HG03103 (cell line): ENCODE results near the gene ENTPD7.
"Not testable (repeated sequence)": the region's sequence is repeated elsewhere in the genome, so short reads cannot be mapped to it uniquely, and the experiment has no call there.

Experiments
- ATAC-seq: cut with Tn5 transposase; IDR thresholded peaks from one replicate; pipeline ENCODE4 v1.9.1; 2021; ENCODE audit warnings: low read depth; ENCODE audit not compliant: unreplicated experiment

Gene ENTPD7, protein sequence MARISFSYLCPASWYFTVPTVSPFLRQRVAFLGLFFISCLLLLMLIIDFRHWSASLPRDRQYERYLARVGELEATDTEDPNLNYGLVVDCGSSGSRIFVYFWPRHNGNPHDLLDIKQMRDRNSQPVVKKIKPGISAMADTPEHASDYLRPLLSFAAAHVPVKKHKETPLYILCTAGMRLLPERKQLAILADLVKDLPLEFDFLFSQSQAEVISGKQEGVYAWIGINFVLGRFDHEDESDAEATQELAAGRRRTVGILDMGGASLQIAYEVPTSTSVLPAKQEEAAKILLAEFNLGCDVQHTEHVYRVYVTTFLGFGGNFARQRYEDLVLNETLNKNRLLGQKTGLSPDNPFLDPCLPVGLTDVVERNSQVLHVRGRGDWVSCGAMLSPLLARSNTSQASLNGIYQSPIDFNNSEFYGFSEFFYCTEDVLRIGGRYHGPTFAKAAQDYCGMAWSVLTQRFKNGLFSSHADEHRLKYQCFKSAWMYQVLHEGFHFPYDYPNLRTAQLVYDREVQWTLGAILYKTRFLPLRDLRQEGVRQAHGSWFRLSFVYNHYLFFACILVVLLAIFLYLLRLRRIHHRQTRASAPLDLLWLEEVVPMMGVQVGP

DNA sequence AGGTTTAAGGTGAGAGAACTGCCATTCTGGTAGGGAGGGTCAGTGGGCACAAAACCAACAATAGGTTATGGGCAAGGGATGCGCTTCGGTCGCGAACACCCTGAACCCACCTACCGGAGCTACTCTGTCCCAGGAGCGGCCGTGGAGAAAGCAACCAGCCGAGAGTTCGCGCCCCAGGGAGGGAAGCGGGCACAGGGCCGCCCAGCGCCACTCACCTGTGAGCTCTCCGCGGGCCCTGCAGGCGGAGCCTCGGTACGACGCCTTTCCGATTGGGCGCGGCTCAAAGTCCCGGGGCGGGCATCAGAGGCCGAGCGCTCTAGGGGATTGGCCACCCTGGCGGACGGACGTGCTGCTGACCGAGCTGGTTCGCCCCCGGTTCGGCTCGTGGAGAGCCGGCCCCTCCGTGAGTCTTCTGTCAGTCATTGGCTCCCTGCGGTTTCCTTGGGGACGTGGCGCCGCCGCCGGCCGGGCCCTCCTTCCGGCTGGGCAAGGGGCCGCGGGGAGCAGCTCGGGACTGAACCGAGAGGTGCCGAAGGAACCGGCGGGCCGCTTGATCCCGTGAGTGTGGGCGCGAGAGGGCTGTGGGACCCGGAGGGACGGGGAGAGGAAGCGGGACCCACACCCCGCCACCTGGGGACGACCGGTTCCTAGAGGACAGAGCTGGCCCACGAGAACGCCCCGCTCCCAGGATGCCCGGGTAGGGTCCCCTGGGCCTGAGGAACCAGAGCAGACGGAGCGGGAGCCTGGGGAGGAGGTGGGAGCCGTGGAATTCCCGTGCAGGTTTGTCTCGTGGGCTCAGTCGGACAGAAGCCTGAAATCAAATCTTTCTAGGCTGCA is at the start of gene ENTPD7:
Gene ENTPD7 (plus strand): TSS at position 479 of the 837 bp plus-strand sequence. CDS start 448 bp downstream, outside the sequence.
- peak; percentile 99 for ATAC-seq

DNA sequence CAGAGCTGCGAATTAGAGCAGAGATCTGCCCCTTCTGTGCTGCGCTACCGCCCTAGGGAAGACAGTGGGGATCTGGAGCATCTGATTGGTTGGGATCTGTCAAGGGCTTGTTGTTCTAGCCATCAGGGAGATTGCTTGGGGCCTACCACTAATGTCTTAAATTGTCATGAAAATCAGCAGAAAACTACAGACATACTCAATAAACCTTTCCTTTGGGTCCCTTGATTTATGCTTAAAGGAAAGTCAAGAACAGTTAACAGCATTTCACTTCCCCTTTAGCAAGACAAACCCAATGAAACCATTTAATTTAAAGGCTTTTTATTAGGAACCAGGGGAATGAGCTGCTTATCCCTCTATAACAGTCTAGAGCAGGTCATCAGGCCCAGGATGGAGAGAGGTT is 49.1 kb upstream of the ENTPD7 start:
- ATAC-seq = no peak

DNA sequence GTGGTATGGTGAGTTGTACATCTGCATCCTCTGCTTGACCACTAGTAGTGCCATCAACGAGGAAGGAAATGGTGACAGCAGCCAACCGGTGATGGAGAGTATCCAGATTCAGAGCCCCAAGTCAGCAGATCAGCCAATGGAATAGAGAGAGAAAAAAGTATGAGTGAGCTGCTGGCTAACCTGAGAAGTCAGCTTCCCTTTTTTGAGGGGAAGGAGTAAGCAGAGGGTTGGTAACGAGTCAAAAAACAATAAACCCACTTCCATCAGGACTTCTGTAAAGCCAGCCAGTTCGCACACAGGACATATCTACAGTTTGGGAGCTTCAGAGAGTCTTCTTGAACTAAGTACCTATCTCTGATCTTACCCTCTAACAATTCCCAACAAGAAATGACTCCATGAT is 48.0 kb upstream of the ENTPD7 start:
- ATAC-seq = no peak

- no peak for ATAC-seq
Measured at GRCh38 chr10:99612167-99612831, 47.0 kb upstream of the ENTPD7 start.

- no peak for ATAC-seq
Measured at GRCh38 chr10:99615426-99615825, 43.9 kb upstream of the ENTPD7 start.

- no peak for ATAC-seq
Measured at GRCh38 chr10:99617696-99618095, 41.6 kb upstream of the ENTPD7 start.

DNA sequence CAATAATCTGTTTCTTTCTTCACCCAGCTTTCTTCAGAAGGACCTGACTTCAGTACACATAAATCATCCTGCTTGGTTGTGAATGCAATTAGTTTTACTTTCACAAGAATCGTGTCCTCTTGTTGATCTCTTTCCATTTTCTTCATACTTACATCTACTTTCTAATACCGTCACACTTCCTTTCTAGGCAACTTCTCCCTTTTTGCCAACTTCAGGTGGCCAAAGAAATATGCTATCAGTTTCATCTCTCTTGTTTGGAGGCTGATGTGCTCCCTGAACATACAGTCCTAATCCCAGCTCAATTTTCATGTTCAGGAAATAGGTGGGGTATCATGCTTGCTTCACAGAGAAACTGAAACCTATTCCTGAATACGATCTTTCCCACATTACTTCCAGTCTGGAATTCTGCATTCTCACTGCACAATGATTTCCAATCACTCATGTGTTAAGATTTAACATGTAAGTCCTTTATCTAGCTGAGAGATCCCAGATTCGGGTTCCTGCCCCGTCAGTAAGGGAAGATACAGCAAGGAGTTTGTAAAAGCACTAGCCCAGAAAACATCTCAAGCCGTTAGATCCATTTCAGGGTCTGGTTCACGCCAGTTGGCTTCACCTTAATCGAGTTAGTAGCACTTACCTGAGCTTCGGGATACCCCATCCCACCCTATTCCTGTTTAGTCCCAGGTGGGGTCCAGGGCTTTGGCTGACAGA is 40.1 kb upstream of the ENTPD7 start:
- ATAC-seq = no peak

- peak; percentile 76 for ATAC-seq
Measured at GRCh38 chr10:99619851-99620710, 39.2 kb upstream of the ENTPD7 start, which contains the start of gene SLC25A28. Gene SLC25A28 (minus strand): TSS chr10:99620439. CDS start chr10:99620335, 104 bp downstream.

- ATAC-seq = peak; percentile 81
Measured at GRCh38 chr10:99620711-99621453, 38.4 kb upstream of the ENTPD7 start.

GRCh38 chr10:99621454-99622251 is 37.7 kb upstream of the ENTPD7 start:
- ATAC-seq = no peak

DNA sequence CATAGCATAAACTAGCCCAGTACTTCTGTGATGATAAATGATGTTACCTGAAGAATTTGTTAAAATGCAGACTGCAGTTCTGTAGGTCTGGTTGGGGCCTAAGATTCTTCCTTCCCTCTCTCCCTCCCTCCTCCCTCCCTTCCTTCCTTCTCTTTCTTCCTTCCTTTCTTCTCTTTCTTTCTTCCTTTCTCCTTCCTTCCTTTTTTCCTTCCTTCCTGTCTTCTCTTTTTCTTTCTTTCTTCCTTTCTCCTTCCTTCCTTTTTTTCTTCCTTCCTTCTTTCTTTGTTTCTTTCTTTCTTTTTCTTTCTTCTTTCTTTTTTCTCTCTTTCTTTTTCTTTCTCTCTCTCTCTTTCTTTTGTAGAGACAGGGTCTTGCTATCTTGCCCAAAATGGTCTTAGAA is 35.4 kb upstream of the ENTPD7 start:
- no peak for ATAC-seq

- not testable (repeated sequence) for ATAC-seq
Measured at GRCh38 chr10:99625124-99625523, 34.2 kb upstream of the ENTPD7 start.

DNA sequence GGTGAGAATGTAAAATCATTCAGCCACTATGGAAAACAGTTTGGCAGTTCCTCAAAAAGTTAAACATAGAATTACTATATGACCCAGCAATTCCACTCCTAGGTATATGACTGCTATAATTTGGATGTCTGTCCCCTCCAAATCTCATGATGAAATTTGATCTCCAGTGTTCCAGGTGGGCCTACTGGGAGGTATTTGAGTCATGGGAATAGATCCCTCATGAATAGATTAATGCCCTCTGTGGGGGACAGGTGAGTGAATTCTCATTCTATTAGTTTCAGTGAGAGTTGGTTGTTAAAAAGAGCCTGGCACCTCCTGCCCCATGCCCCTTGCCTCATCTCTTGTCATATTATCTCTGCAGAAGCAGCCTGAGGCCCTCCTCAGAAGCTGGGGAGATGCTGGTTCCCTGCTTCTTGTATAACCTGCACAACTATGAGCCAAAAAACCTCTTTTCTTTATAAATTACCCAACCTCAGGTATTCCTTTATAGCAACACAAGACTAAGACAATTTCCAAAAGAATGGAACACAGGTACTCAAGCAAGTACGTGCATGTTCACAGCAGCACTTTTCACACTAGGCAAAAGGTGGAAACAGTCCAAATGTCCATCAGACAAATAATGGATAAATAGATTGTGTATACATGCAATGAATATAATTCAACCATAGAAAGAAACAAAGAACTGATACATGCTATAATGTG is 30.2 kb upstream of the ENTPD7 start:
- ATAC-seq = no peak

DNA sequence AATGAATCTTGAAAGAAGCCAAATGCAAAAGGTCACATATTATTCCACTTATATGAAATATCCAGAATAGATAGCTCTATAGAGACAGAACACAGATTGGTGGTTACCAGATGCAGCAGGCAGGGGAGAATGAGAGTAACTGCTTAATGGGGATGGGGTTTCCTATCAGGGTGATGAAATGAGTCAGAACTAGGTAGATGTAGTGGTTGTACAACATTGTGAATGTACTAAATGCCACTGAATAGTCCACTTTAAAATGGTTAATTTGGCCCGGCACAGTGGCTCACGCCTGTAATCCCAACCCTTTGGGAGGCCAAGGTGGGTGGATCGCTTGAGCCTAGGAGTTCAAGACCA is 29.7 kb upstream of the ENTPD7 start:
- no peak for ATAC-seq

DNA sequence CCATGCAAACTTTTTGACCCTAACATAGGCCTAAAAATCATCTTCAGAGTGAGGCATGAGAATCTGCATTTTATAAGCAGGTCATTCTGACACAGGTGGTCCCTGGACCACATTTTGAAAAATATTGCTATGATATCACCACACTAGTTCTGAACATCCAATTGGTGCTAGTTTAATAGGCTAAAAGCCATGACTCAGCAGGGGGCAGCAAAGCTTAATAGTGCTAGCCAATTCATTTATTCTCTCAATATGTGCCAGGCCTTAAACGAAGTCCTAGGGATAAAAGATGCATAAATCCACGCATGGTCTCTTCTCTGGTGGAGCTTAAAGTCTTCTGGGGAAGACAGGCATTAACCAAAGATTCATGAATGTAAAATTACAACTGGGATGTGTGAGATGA is 28.9 kb upstream of the ENTPD7 start:
- ATAC-seq = no peak

DNA sequence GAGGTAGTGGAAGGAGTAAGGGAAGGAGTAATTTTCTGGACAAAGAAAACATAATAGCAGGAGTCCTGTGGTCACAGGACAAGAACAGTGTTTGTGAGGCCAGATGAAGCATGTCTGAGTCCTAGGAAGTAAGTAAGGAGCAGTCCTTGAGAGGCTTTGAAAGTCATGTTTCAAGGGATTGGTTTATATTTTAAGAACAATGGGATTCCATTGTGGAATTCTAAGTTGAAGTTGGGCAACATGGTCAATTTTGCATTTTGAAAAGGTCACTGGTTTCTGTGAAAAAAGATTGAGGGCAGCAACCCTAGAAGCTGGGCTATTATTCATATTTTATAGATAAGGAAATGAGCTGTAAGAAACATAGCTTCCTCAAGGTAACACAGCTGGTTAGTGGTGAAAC is 28.3 kb upstream of the ENTPD7 start:
- no peak for ATAC-seq

DNA sequence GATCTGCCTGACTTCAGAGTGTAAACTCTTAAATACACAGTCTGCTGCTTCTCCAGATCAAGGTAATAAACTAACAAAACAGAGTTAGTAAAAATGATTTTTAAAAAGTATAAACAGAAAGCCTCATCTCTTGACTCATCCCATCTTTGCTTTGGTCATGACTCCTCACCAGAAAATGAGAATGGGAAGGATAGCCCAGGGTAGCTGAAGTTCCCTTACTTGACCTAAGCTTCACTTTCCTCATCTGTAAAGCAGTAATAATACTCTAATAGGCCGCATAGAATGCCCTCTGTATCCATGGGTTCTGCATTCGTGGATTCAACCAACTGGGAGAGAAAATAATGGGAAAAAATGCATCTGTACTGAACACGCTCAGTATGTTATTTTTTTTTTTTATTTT is 27.8 kb upstream of the ENTPD7 start:
- no peak for ATAC-seq
